ENCODE measurements around the gene ACAP3. TPM values are rescaled to one million over a fixed set of nuclear protein-coding genes. Genes with fewer than 3 reads are reported as not detected.

The ACAP3 gene
- total RNA-seq, 1 donor from 2014 or later: 34.0 TPM

- DNase-seq (ENCODE audit: low read depth) (no peak), FAIRE-seq (no peak)
- H3K4me3 ChIP-seq (ENCODE audit: low read depth, low read length): no peak overlapping the region
- no peaks in the 10 kb centered on the region for H3K27me3 ChIP-seq (ENCODE audit: control insufficient read depth, insufficient read depth, low read length)
- no peak for TF ChIP-seq CTCF (IDR thresholded peaks at IDR 0.05; ENCODE audit: insufficient read depth, low read length, severe bottlenecking)
- H3K36me3 ChIP-seq (ENCODE audit: control insufficient read depth, insufficient read depth, low read length): peaks cover 41% of the 10 kb centered on the region
Measured at GRCh38 chr1:1315435-1315954, 7.8 kb upstream of the ACAP3 start.

GRCh38 chr1:1314678-1315335 is 7.1 kb upstream of the ACAP3 start:
- DNase-seq (ENCODE audit: low read depth) (no peak), FAIRE-seq (no peak)
- no peak for TF ChIP-seq CTCF (IDR thresholded peaks at IDR 0.05; ENCODE audit: insufficient read depth, low read length, severe bottlenecking)
- Histone ChIP-seq H3K4me3 (ENCODE audit: low read depth, low read length) (no peak overlapping the region), H3K27me3 (ENCODE audit: control insufficient read depth, insufficient read depth, low read length) (no peaks in the 10 kb centered on the region), H3K36me3 (ENCODE audit: control insufficient read depth, insufficient read depth, low read length) (peaks cover 39% of the 10 kb centered on the region)

DNA sequence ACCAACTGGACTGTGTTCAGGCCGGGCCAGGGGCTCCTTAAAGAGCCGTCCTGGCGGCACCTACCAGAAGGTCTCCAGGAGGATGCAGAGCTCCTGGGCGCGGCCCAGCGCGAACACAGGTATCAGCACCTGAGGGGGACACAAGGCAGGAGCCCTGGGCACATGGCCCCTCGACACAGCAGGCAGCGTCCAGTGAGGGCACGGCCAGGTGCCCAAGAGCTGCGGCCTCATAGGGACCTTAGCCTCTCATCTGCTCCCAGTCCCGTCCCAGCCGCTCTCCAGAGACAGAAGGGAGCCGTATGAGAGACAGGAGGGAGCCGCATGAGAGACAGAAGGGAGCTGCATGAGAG is 6.5 kb upstream of the ACAP3 start:
- FAIRE-seq (no peak), DNase-seq (ENCODE audit: low read depth) (no peak)
- no peak for TF ChIP-seq CTCF (IDR thresholded peaks at IDR 0.05; ENCODE audit: insufficient read depth, low read length, severe bottlenecking)
- Histone ChIP-seq H3K36me3 (ENCODE audit: control insufficient read depth, insufficient read depth, low read length) (peaks cover 35% of the 10 kb centered on the region), H3K27me3 (ENCODE audit: control insufficient read depth, insufficient read depth, low read length) (no peaks in the 10 kb centered on the region), H3K4me3 (ENCODE audit: low read depth, low read length) (no peak overlapping the region)

DNA sequence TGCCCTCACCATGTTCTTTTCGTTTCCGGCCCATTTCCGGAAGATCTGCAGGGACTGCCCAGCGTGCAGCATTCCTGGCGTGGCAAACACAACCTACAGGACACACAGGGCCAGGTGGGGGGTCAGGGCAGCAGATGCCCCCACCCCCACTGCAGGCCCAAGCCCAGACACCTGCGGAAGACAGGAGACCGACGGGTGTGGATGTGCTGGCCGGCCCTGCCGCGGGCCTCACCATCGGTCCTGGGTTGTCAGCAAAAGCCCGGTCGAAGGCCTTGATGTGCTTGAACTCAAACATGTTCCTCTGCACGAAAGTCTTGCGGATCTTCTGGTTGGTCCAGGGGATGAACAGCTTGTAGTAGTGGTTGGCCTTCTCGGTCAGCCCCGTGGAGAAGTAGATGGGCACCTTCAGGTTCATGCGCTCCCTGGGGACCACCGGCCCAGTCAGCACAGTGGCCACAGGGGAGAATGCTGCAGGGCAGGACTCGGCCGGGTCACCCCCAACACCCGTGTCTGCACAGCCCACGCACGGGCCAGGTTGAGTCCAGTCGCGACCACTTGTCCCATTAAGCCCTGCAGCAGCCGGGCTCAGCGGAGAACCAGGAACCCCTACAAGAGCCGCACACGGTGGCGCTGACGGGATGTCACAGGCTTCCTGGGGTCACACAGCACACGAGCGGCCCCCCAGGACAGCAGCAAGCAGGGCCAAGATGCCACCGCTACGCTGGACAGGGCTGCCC is 5.9 kb upstream of the ACAP3 start:
- no peak for FAIRE-seq
- Histone ChIP-seq H3K27me3 (ENCODE audit: control insufficient read depth, insufficient read depth, low read length) (no peaks in the 10 kb centered on the region), H3K36me3 (ENCODE audit: control insufficient read depth, insufficient read depth, low read length) (peaks cover 34% of the 10 kb centered on the region), H3K4me3 (ENCODE audit: low read depth, low read length) (no peak overlapping the region)
- TF ChIP-seq CTCF (IDR thresholded peaks at IDR 0.05; ENCODE audit: insufficient read depth, low read length, severe bottlenecking): no peak
- DNase-seq (ENCODE audit: low read depth): no peak

GRCh38 chr1:1312450-1313314 is 5.0 kb upstream of the ACAP3 start:
- H3K4me3 ChIP-seq (ENCODE audit: low read depth, low read length): no peak overlapping the region
- H3K27me3 ChIP-seq (ENCODE audit: control insufficient read depth, insufficient read depth, low read length): no peaks in the 10 kb centered on the region
- no peak for TF ChIP-seq CTCF (IDR thresholded peaks at IDR 0.05; ENCODE audit: insufficient read depth, low read length, severe bottlenecking)
- DNase-seq (ENCODE audit: low read depth) (no peak), FAIRE-seq (no peak)
- peaks cover 34% of the 10 kb centered on the region for H3K36me3 ChIP-seq (ENCODE audit: control insufficient read depth, insufficient read depth, low read length)
